Measurements from ENCODE around the gene LARP4.
"Not testable (repeated sequence)": the region's sequence is repeated elsewhere in the genome, so short reads cannot be mapped to it uniquely, and the experiment has no call there.

LARP4 gene

DNA sequence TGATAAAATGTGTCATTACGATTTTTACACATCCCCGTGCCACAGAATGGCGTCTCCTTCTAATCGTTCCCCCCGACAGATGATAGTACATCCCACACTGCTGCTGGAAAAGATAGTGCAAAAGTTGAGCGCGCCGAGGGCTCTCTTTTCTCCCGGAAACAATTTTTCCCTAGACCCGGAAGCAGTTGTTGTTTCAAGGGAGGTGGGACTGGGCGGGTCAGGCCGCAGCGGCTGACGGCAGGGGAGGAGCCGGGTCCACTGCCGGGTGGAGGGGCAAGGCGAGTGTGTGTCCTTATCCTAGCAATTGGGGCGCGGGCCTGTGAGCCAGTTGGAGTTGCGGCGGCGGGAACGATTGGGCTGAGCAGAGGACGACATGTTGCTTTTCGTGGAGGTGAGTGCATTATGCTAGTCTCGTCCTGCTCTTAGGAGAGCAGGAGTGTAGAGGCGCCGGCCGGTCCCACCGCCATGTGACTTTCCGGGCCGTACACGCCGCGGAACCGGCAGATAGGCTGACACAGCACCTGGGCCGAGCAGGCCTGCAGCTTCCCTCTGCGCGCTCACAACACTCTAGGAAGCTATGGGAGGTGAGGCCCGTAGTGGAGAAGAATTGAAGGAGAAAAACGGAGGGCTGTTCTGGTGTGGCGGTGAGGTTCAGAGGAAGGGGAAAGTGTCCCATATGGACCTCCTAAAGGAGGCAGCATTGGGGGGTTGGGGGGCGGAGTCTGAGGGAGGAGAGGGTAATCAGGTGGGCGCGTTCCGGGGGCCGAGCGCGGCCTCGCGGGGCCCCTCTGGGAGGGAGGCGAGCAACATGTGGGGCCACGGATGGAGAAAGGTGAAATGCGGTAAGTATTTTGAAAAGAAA, at the start of gene LARP4:
Gene LARP4 (plus strand): TSS at position 248 of the 862 bp plus-strand sequence. CDS start 126 bp downstream, at position 374.
- DNase-seq (ENCODE audit: low read depth in 3 of 3): peak; percentile 86 to 90 (median 87)

DNA sequence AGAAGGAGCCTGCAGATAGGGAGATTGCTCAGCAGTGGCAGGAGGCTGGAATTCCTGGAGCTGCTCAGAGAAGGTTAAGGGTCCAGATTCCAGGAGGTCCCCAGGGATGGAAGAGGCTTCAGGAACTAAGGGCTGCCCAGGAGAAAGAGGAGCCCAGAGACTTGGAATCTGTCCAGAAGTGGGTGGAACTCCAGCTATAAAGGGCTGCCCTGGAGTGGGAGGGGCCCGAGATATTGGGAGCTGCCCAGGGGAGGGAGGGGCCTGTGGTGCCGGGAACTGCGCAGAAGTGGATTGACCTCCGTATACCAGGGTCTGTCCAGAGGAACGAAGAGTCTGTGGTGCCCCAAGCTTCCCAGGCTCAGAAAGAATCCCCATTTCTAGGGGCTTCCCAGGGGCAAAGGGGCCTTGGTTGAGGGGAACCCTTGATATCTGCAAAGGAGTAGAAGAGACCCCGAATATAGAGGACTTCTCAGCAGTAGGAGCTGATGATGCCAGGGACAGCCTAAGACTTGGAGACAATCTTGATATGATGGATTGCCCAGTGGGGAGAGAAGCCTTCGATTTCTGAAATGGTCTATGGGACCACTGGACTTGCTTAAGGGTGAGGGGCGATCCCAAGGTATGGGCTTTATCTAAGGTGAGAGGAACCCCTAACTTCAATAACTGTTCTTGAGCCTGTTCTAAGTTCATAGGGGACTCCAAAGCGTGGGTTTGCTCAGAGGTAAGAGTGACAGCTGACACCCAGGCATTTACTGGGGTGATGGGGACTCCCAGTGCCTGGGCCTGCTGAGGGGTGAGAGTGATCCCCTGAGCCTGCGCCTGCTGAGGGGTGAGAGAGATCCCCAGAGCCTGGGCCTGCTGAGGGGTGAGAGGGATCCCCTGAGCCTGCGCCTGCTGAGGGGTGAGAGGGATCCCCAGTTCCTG, 49.3 kb upstream of the LARP4 start:
- DNase-seq (ENCODE audit: low read depth in 3 of 3): no peak

DNA sequence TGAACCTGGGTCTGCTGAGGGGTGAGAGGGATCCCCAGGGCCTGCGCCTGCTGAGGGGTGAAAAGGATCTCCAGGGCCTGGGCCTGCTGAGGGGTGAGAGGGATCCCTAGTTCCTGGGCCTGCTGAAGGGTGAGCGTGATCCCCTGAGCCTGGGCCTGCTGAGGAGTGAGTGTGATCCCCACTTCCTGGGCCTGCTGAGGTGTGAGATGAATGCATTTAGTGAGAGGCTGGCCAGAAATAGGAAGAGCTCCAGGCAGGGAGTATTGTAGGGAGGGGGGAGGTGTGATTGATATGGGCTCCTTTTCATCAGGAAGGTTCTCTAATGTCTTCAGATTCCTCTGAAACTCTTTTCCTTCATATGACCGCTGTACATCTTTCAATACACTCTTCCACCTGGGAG, 47.3 kb upstream of the LARP4 start:
- DNase-seq (ENCODE audit: low read depth in 3 of 3): no peak

DNA sequence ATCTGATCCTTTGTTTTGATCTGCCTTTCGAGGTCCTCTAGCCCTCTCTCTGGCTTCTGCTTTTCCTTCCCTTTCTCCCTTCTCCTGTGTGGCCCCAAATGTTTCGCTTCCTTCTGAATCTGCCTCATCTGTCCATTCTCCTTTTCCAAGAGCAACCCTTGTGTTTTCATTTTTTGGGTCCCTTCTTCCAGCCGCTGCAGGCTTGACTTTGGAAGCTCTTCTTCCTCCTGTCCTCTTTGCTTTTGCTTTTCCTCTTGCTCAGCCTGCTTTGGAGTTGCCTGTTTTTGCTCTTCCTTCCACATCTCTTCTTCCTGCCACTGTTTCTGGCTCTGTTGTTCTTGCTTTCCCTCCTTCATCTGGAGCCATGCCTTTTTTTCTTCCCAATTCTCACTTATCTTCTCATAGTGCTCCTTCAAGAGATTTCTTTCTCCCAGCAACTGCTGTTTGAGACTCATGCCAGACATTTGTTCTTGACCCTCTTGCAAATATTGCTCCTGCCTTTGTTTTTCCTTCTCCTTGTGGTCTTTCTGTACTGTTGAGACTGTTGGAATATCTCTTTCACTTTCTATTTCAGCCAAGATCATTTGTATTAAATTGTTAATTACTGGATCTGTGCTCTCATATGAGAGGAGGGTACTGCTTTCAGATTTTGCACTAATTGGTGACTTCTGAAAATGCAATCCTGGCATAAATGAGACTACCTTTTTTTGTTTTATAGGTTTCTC, 46.7 kb upstream of the LARP4 start:
- DNase-seq (ENCODE audit: low read depth in 3 of 3): no peak

DNA sequence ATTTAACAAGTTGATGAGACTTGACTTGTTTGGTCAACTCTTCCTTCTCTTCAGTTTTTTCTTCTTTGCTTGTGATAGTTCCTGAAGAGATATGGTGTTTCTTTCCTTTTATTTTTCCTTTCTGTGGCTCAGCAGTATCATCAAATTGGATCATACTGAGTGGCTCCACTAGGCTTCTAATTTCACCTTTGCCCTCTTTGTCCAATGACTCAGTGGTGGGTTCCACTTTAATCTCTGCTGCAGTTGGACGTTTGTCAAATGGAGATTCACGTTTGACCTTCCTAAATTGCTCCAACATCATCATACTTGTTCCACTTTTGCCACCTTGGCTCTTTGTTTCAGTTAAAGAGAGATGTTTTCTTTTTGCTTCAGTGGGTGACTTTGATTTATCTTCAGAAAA, 45.8 kb upstream of the LARP4 start:
- no peak for DNase-seq (ENCODE audit: low read depth in 3 of 3)

DNA sequence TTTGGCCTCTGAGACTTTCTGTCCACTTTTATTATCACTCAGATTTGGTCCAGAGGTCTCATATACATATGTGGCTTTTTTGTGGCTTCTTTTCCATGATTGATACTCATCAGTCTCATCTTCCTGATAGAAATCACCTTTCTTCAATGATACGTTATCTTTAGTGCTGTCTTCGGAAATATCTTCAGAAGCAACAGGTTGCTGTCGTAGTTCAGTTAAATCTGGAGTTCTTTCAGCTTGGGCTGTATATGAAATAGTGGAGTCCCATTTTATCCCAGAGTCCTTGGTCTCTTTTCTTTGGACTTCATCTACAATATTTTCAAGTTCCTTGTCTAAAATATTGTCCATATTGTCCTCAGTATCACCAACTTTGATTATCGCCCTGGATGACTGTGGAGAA, 45.3 kb upstream of the LARP4 start:
- DNase-seq (ENCODE audit: low read depth in 3 of 3): no peak

DNA sequence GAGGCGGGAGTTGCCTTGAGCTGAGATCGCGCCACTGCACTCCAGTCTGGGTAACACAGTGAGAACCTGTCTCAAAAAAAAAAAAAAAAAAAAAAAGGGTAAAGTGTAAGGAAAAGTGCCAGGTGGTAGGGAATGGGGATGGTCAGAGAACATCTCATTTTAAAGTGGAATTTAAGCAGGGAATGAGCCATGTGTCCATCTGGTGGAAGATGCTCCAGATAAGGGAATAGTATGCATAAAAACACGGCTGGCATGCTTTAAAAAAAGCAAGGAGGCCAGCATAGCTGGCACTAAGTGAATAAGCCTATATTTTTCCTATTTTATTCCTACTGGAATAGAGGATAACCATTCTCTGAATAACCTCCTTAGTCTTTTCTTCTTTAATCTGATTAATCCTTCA, 38.0 kb upstream of the LARP4 start:
- DNase-seq (ENCODE audit: low read depth in 3 of 3): no peak

DNA sequence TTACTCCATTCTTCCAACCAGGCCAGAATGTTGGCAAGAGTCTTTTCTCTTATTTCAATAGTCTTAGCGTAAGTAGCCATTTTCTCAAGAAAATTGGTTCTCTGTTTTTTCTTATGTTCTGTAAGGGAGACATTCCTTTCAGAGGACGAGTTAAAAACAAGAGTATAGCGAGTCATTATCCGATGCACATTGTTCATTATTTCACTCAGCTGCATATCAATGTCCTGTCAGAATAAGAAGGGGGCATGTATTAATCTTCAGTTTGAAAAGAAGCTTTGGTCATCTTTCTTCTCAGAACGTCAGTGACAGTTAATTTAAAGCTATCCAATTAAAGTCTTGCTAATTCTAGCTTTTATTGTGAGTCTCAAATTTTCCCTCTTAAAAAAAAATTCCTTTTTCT, 37.5 kb upstream of the LARP4 start:
- DNase-seq (ENCODE audit: low read depth in 3 of 3): no peak

DNA sequence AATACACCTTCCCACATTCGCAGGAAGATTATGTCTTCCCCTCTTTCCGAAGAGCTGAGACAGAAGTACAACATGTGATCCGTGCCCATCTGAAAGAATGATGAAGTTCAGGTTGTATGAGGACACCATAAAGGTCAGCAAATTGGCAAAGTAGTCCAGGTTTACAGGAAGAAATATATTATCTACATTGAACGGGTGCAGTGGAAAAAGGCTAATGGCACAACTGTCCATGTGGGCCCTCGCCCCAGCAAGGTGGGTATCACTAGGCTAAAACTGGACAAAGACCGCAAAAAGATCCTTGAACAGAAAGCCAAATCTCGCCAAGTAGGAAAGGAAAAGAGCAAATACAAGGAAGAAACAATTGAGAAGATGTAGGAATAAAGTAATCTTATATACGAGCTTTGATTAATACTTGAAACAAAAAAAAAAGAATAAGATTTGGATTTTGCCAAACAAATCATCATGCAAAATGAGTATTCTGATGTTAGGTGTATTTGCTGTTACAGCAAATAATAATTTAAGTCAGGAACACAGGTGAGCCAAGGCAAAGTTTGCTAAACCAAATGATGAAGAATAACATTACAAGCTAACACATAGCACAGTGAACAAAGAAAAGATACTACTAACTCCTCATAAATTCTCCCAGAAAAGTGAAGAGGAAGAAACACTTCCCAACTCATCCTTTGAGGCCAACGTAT, 34.8 kb upstream of the LARP4 start:
- no peak for DNase-seq (ENCODE audit: low read depth in 3 of 3)

DNA sequence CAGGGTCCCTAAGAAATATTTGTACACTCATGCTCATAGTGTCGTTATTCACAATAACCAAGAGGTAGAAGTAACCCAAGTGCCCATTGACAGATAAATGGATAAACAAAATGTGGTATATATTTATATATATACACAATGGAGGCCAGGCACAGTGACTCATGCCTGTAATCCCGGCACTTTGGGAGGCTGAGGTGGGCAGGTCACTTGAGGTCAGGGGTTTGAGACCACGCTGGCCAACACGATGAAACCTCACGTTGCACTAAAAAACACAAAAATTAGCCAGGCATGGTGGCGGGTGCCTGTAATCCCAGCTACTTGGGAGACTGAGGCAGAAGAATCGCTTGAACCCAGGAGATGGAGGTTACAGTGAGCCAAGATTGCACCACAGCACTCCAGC, 30.0 kb upstream of the LARP4 start:
- not testable (repeated sequence) for DNase-seq (ENCODE audit: low read depth in 3 of 3)

DNA sequence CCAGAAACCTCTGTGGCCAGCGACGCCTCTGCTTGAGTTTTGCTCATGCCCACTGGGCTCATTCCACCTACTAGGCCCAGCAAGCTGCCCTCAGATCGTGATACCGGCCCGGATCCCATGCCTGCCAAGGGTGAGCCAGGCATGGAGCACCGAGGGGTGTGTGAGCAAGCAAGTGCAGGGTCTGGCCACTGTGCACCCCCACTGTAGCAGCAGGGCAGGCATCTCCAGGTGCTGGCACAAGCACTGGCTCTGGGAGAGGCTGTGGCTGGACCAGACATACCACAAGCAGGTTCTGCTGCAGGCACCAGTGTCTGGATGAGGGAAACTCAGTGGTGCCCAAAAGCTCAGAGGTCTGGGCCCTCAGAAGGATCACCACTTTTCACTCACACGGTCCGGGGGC, 24.9 kb upstream of the LARP4 start:
- DNase-seq (ENCODE audit: low read depth in 3 of 3): no peak

DNA sequence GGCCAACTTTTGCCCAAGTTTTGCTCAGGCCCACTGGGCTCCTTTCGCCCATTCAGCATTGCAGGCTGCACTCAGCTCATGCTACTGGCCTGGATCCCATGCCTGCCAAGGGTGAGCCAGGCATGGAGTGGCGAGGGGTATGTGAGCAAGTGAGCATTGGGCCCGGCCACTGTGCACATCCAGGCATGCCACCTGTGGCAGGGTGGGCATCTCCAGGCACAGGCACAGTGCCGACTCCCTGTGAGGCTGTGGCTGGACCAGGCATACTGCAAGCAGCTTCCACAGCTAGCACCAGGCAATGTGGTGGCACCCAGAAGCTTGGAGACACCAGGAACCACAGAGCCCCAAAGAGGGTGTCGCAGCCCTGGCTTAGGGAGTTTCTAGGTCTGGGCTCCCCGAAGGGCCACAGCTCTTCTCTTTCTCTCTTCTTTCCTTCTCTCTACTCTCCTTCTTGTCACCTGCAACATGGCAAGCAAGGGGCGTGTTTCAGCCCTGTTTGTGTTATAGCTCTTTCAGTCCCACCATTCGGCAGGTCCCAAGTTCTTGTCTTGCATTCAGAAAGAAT, 19.8 kb upstream of the LARP4 start:
- no peak for DNase-seq (ENCODE audit: low read depth in 3 of 3)

DNA sequence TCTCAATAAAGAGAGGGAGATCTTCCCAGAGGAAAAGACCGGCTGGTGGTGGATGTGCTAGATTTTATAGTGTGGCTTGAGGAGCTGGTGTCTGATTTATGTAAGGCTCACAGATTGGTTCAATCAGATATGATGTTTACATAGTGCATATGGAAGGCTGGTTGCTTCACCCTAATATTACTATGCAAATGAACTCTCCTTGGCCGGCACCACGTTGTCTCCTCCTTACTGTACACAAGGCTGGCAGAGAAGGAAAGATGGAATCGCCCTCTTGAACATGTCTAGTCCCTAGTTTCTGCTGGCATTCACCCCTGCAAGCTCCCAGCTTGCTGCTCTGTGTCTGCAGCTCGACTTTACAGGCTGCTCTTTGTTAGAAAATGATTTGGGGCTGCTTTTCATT, 13.2 kb upstream of the LARP4 start:
- no peak for DNase-seq (ENCODE audit: low read depth in 3 of 3)

DNA sequence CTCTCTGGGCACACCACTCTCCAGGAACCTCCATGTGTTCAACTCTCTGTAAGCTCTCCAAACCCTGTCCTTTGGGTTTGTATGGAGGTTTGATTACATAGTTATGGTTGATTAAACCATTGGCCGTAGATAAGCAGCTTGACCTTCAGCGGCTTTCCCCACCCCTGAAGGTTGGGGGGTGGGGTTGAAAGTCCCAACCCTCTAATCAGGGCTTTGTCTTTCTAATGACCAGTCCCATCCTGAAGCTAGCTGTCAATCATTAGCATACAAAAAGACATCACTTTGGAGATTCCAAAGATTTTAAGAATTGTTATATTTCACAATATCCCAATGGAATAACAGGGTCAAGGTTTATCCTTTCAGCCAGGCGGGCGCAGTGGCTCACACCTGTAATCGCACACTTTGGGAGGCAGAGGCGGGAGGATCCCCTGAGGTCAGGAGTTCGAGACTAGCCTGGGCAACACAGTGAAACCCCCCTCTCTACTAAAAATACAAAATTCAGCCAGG, 12.7 kb upstream of the LARP4 start:
- DNase-seq (ENCODE audit: low read depth in 3 of 3): no peak

DNA sequence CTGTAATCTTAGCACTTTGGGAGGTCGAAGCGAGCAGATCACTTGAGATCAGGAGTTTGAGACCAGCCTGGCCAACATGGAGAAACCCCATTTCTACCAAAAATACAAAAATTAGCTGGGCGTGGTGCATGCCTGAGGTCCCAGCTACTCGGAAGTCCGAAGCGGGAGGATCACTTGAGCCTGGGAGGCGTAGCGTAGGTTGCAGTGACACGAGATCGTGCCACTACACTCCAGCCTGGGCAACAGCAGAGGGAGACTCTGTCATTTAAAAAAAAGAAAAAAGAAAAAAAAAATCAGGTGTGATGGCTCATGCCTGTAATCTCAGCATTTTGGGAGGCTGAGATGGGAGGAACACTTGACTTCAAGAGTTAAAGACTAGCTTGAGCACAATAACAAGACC, 11.9 kb upstream of the LARP4 start:
- DNase-seq (ENCODE audit: low read depth in 3 of 3): not testable (repeated sequence)

DNA sequence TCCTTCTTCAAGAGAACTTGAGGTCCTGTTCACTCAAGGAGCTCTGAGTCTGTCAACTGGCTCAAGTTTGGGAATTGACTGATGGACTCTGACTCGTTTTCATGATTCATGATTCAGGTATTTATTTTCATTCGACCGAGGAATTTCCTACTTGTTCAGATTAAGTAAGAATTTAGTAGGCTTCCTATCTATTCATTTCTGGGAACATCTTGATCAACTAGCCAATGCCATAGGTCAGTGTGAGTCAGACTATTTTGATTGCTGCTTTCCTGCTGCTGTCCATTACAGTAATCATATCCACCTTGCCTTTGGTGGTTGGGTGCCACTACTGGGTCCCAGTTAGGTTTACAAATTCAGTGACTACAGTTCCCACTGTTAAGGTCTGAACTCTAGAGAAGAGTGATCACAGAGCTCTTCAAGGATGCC, 10.4 kb upstream of the LARP4 start:
- no peak for DNase-seq (ENCODE audit: low read depth in 3 of 3)

DNA sequence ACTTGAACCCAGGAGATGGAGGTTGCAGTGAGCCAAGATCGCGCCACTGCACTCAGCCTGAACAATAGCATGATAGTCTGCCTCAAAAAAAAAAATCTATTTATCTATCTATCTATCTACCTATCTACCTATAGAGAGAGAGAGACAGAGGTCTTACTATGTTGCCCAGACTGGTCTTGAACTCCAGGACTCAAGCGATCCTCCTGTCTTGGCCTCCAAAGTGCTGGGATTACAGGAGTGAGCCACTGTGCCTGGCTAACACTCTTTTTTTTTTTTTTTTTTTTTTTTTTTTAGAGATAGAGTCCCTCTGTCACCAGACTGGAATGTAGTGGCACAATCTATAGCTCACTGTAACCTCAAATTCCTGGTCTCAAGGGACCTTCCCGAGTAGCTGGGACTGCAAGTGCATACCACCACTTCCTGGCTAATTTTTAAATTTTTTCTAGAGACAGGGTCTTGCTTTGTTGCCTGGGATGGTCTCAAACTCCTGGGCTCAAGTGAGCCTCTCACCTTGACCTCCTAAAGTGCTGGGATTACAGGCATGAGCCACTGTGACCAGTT, 6.1 kb upstream of the LARP4 start:
- no peak for DNase-seq (ENCODE audit: low read depth in 3 of 3)

DNA sequence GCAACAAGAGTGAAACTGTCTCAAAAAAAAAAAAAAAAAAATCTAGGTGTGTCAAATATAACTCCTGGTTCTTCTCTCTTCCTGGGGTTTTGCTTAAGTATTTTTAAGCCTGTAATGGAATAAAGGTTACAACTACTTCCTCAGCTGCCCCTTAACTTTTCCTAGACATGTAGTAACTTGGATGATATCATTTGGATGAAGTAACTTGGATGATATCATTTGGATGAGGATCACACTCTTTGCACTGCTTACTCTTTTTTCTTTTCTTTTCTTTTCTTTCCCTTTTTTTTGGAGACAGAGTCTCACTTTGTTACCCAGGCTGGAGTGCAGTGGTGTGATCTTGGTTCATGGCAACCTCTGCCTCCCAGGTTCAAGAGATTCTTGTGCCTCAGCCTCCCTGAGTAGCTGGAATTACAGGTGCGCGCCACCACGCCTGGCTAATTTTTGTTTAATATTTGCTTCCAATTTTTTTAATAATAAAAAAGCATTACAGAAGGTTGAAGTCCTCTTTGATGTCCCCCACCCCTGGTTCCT, 3.5 kb upstream of the LARP4 start:
- no peak for DNase-seq (ENCODE audit: low read depth in 3 of 3)

DNA sequence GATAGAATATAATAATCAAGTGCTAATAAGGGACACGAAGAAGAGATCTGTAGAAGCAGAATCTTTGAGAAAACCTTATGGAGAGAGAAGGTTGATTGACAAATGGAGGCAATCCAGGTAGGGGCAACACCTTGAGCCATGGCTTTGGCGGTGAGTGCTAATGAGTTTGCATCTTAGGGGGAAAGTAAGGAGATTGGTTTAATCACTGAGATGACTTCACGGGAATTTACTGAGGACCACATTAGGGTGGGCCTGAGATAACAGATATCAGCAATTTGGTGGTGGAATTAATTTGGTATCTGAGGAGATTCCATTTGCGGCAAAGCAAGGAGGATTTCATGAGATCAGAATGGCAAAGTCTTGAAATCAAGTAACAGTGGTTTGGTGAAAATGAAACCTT, 1.8 kb upstream of the LARP4 start:
- DNase-seq (ENCODE audit: low read depth in 3 of 3): no peak

DNA sequence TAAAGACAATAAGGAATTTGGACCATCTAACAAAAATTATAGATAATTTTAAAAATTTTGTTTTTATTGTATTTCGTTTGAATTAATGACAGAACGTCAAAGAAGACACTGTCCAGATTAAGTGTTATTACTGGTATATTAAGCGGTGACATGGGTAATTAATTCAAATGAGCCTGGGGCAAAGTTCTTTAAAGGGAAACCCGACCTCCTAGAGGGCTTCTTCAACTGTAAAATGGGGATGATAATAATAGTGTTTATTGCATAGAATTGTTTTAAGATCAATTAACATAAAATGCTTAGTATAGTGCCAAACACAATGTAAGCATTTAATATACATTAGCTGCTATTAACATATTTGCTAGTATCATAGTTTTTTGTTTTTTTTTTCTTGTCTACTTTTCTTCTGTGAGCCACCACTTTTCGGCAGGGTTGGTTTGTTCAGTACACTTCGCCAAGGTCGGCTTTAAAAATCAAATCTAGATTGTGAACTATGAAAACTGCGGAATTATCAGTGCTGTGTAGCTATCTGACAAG, 514 bp upstream of the LARP4 start:
- no peak for DNase-seq (ENCODE audit: low read depth in 3 of 3)
